Mesodermal cell (in vitro differentiated cells): Measurements from ENCODE around the gene PPIE.
A peak's percentile ranks its signal among the peaks of the same experiment; 100 is the strongest.
"Not testable (repeated sequence)": the region's sequence is repeated elsewhere in the genome, so short reads cannot be mapped to it uniquely, and the experiment has no call there.

Experiments used
- H3K27ac ChIP-seq: 2 replicates; pipeline ENCODE4 v1.7.0; 2013; ENCODE audit warnings: mild to moderate bottlenecking, low read depth, low read length, moderate library complexity; ENCODE audit not compliant: severe bottlenecking
- H3K36me3 ChIP-seq: 2 replicates; pipeline ENCODE4 v1.7.1; 2013; ENCODE audit warnings: mild to moderate bottlenecking, low read length, moderate library complexity; ENCODE audit not compliant: control insufficient read depth, insufficient read depth
- H3K4me1 ChIP-seq: one replicate; pipeline ENCODE4 v1.7.1; 2013; ENCODE audit warnings: mild to moderate bottlenecking, low read length; ENCODE audit not compliant: insufficient read depth, control insufficient read depth, poor library complexity, severe bottlenecking
- H3K4me3 ChIP-seq: 2 replicates; pipeline ENCODE4 v1.7.0; 2013; ENCODE audit warnings: low read length, control low read depth, mild to moderate bottlenecking; ENCODE audit not compliant: insufficient read depth, poor library complexity, severe bottlenecking; ENCODE audit errors: extremely low read depth
- H3K9me3 ChIP-seq: 2 replicates; pipeline ENCODE4 v1.7.1; 2013; ENCODE audit warnings: mild to moderate bottlenecking, low read length, moderate library complexity; ENCODE audit not compliant: control insufficient read depth
- WGBS, 2 experiments: methylation state at CpG; one replicate each; pipeline ENCODE4 v1.1.5; 2013; ENCODE audit warnings: missing lambda C conversion rate in 2 of 2; ENCODE audit not compliant: insufficient coverage in 2 of 2; 5-methylcytosine and 5-hydroxymethylcytosine counted together

Gene PPIE

GRCh38 chr1:39778463-39779099, 39.9 kb downstream of the PPIE start:
- not testable (repeated sequence) for H3K36me3 ChIP-seq, H3K4me3 ChIP-seq, H3K27ac ChIP-seq, H3K4me1 ChIP-seq, H3K9me3 ChIP-seq
- 92 to 99% methylated on average over 4 to 8 of the region's 12 CpGs for WGBS, 2 experiments

DNA sequence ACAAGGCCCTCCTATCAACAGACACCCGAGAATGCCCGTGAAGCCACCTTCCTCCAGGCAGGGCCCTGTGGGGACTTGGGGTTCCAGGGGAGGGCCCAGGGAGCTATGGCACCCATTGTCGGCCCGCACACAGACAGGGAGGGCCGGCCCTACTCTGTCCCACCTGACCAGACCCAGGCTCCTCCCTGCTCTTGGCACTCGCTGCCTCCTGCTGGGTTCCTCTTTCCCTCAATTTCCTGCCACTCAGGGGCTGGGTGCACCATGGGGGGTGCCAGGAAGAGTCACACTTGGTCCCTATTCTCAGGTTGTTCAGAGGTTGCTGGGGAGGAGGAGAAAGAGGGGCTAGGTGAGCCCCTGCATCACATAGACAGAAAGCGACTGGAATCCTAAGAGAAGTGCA, 40.5 kb downstream of the PPIE start:
- Histone ChIP-seq H3K4me3 (no peak overlapping the region), H3K27ac (no peak overlapping the region), H3K4me1 (no peaks in the 10 kb centered on the region), H3K9me3 (no peaks in the 10 kb centered on the region), H3K36me3 (no peaks in the 10 kb centered on the region)
- WGBS, 2 experiments: 77 to 85% methylated on average over 3 to 4 of the region's 7 CpGs

GRCh38 chr1:39779821-39780220, 41.1 kb downstream of the PPIE start:
- H3K4me3 ChIP-seq: no peak overlapping the region
- H3K9me3 ChIP-seq: no peaks in the 10 kb centered on the region
- H3K4me1 ChIP-seq: no peaks in the 10 kb centered on the region
- H3K27ac ChIP-seq: no peak overlapping the region
- no peaks in the 10 kb centered on the region for H3K36me3 ChIP-seq
- 86 to 87% methylated on average over 5 of the region's 5 CpGs for WGBS, 2 experiments

DNA sequence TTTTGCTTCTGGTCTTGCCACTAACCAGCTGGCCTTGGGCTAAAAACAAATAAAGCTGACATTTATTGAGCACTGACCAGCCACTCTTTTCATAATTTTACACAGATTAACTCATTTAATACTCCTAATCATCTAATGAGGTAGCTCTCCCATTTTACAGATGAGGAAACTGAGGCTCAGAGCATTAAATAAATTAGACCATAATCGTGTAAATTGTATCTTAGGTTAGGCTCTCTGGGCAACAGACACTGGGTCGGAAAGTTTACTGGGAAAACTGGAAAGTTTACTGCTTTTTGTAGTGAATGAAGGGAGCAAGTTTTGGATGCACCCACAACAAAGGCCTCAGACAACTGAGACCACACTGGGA, 42.6 kb downstream of the PPIE start:
- Histone ChIP-seq H3K4me3 (no peak overlapping the region), H3K9me3 (no peaks in the 10 kb centered on the region)
- WGBS, 2 experiments: 60 to 100% methylated on average over 1 to 2 of the region's 2 CpGs

DNA sequence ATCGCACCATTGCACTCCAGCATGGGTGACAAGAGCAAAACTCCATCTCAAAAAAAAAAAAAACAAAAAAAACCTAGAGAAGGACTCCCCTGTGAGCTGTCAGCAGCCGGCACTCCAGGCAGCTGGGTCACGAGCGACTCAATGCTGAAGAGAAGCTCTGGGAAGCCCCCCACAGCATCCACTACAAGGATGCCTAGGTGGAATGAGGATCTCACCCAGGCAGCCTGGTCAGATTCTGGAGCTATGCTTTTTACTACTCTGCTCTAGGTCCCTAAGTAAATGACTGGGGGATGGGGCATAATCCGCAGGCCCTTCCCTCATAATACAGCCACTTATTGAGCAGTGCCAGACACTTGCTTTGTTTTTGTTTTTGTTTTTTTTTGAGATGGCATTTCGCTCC, 43.4 kb downstream of the PPIE start:
- 80 to 82% methylated on average over 3 to 5 of the region's 6 CpGs for WGBS, 2 experiments
- Histone ChIP-seq H3K4me1 (no peaks in the 10 kb centered on the region), H3K36me3 (no peaks in the 10 kb centered on the region), H3K9me3 (no peaks in the 10 kb centered on the region), H3K27ac (no peak overlapping the region), H3K4me3 (no peak overlapping the region)

More for the DNA sequence above, 42.6 kb downstream of the PPIE start:
- Histone ChIP-seq H3K36me3 (no peaks in the 10 kb centered on the region), H3K4me1 (no peaks in the 10 kb centered on the region), H3K27ac (no peak overlapping the region)

DNA sequence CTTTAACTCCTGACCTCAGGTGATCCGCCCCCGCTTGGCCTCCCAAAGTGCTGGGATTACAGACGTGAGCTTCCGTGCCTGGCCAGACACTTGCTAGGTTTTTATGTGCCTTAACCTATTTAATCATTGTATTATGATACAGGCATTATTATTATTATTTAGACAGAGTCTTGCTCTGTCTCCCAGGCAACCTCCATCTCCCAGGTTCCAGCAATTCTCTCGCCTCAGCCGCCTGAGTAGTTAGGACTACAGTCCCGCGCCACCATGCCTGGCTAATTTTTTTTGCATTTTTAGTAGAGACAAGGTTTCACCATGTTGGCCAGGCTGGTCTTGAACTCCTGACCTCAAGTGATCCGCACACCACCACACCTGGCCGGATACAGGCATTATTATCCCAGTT, 44.0 kb downstream of the PPIE start:
- H3K27ac ChIP-seq, H3K9me3 ChIP-seq, H3K4me3 ChIP-seq, H3K36me3 ChIP-seq, H3K4me1 ChIP-seq: not testable (repeated sequence)
- WGBS, 2 experiments: 94 to 95% methylated on average over 8 of the region's 10 CpGs

DNA sequence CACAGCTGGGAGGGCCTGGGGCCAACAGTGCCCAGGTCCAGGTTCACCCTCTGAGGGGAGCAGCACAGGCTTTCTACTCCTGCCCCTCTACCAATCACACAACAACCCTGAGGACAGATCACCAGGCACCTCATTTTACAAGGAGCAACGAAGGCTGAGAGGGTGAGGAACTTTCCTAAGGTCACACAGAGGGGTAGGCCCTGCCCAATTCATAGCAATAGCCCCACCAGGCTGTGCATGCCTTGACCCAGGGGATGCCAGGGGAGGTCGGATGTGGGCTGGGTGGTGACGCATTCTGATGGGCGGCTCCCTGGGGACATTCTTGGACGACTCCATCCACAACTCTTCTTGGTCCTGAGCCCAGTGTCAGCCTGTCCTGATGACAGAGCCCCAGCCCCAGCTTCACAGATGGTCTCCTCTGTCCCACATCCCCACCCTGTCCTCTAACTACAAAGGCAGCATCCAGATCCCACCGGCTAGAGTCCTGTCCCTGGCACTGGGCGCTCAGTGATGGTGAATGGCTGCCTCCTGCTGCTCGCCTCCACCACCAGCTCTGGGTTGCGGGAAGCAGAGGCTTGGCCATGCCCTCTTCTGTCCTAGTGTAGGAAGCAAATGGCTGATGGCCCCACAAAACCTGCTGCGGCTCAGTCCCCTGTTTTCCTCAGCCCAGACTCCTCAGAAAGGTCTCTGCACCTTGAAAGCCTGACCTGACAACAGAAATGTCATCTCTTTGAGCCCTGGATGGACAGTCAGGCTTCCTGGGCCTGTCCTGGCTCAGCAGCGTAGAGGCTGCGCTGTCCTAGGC, 47.8 kb downstream of the PPIE start:
- H3K9me3 ChIP-seq, H3K4me3 ChIP-seq, H3K27ac ChIP-seq, H3K36me3 ChIP-seq, H3K4me1 ChIP-seq: not testable (repeated sequence)
- WGBS, 2 experiments: 94 to 95% methylated on average over 5 to 6 of the region's 12 CpGs

GRCh38 chr1:39787108-39787375, 48.4 kb downstream of the PPIE start:
- H3K9me3 ChIP-seq, H3K36me3 ChIP-seq, H3K27ac ChIP-seq, H3K4me1 ChIP-seq, H3K4me3 ChIP-seq: not testable (repeated sequence)
- 80% methylated on average over 1 of the region's 5 CpGs; no CpG with 5 or more reads in 1 of the 2 experiments for WGBS, 2 experiments

DNA sequence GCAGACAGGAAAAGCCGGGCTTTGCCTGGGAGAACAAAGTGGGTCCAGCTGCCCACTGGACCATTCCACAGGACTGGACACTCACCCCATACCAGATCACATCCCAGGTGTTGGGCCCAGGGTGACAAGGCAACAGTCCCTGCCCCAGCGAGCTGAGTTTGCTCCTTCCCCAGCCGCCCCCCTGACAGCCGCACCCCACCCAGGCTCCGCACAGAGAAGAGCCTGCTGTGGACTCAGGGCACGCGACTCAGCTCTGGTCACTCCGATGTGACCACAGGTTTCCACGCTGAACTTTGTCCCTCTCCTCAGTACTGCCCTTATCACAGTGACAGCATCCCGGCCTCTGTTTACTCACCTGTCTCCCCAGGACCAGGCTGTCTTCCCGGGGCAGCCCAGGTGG, 48.8 kb downstream of the PPIE start:
- 75 to 77% methylated on average over 7 to 10 of the region's 11 CpGs for WGBS, 2 experiments
- no peaks in the 10 kb centered on the region for H3K4me1 ChIP-seq
- H3K36me3 ChIP-seq: no peaks in the 10 kb centered on the region
- no peak overlapping the region for H3K27ac ChIP-seq
- H3K4me3 ChIP-seq: no peak overlapping the region
- no peaks in the 10 kb centered on the region for H3K9me3 ChIP-seq

DNA sequence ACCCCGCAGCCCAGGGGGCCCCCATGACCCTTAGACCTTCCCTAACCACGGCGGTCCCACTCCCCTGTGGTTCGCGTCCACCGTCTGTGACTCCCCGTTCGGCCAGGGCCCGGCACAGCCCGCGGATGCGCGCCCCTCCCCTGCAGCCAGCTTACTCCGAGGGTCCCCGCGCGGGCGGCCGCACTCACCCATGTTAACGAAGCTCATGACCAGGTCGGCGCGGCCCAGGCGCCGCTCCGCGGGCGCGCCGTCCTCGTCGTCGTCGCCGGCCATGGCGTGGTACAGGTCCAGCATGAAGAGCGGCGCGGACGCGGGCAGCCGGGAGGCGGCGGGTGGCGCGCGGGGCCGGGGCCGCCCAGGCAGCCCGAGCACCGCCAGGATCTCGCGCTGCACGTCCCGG, 49.3 kb downstream of the PPIE start:
- not testable (repeated sequence) for H3K27ac ChIP-seq, H3K4me3 ChIP-seq, H3K9me3 ChIP-seq, H3K4me1 ChIP-seq, H3K36me3 ChIP-seq
- WGBS, 2 experiments: 4 to 11% methylated on average over 34 of the region's 55 CpGs

GRCh38 chr1:39788426-39788757, 49.7 kb downstream of the PPIE start:
- Histone ChIP-seq H3K9me3 (no peaks in the 10 kb centered on the region), H3K4me3 (peak overlapping the region; percentile 34), H3K4me1 (no peaks in the 10 kb centered on the region), H3K27ac (no peak overlapping the region), H3K36me3 (no peaks in the 10 kb centered on the region)
- WGBS, 2 experiments: 2 to 3% methylated on average over 21 to 41 of the region's 51 CpGs
